Left lung (tissue), 10 donors: ENCODE results near the gene PRDM5. TPM values are rescaled to one million over a fixed set of nuclear protein-coding genes. Genes with fewer than 3 reads are reported as not detected.

ENCODE experiments used
- ATAC-seq: fragments of 200-7000 bp; cut with Tn5 transposase; one replicate; pipeline ENCODE4 v1.9.1; 2020; ENCODE audit warnings: moderate library complexity
- DNase-seq, 4 donors: peaks; one replicate each; pipeline ENCODE4 v3.0.0-alpha.2; 2013 to 2020
- H3K27ac ChIP-seq, 2 donors: fragments of 200-600 bp; sonication (generic) in 1 of 2; one replicate each; pipeline versions ENCODE4 v1.5.0 to v1.8.0; 2020 to 2021
- H3K27me3 ChIP-seq, 2 donors: fragments of 200-600 bp; sonication (generic) in 1 of 2; one replicate each; pipeline versions ENCODE4 v1.5.0 to v1.8.0; 2020 to 2021
- H3K36me3 ChIP-seq, 2 donors: fragments of 200-600 bp; sonication (generic) in 1 of 2; one replicate each; pipeline versions ENCODE4 v1.5.0 to v1.8.0; 2020 to 2021
- H3K4me1 ChIP-seq, 2 donors: fragments of 200-600 bp; one replicate each; pipeline ENCODE4 v1.8.0; 2021
- H3K4me3 ChIP-seq, 2 donors: fragments of 200-600 bp; sonication (generic) in 1 of 2; one replicate each; pipeline versions ENCODE4 v1.5.0 to v1.8.0; 2020 to 2021; ENCODE audit warnings: mild to moderate bottlenecking in 1 of 2
- H3K9me3 ChIP-seq, 2 donors: fragments of 200-600 bp; sonication (generic) in 1 of 2; one replicate each; pipeline versions ENCODE4 v1.5.0 to v1.8.0; 2020 to 2021
- intact Hi-C, 2 donors: fragments of 100-400 bp; cut with DNase I; formaldehyde crosslinking; loops; one replicate each; pipeline versions ENCODE4 v1.11.2 to v1.14.2; 2022
- polyA plus RNA-seq, 6 donors: library from polyadenylated mRNA; unstranded; fragments of 120-200 nt; gene quantifications; one replicate each; pipeline ENCODE4 v1.2.1, GENCODE V29; 2013; ENCODE audit not compliant: insufficient read length in 6 of 6
- total RNA-seq, 2 donors: library from RNA; stranded (reverse); fragmentation: NEBNext Ultra II Directional; extraction: Animal tissue kit (Norgen Biotek cat#: 25700); gene quantifications; one replicate each; pipeline ENCODE4 v1.2.1, GENCODE V29; 2021
- TF ChIP-seq, protein P1 (sequence below), 2 donors: fragments of 200-600 bp; sonication (generic) in 1 of 2; IDR thresholded peaks; one replicate each; pipeline versions ENCODE4 v1.5.0 to v1.8.0; 2021; ENCODE audit warnings: antibody characterized with exemption in 2 of 2
- donor health status: DM: no; HTN: yes; CAD: no.
- donor health status: DM: no; HTN: no; CAD: no.

PRDM5 gene
- total and polyA plus RNA-seq, 8 donors = 12.1 to 35.1 (median 30.3) TPM

GRCh38 chr4:120821029-120821428 lies 101.5 kb downstream of the PRDM5 start:
- DNase-seq (no peak), ATAC-seq (no peak)
- TF ChIP-seq, protein P1, sequence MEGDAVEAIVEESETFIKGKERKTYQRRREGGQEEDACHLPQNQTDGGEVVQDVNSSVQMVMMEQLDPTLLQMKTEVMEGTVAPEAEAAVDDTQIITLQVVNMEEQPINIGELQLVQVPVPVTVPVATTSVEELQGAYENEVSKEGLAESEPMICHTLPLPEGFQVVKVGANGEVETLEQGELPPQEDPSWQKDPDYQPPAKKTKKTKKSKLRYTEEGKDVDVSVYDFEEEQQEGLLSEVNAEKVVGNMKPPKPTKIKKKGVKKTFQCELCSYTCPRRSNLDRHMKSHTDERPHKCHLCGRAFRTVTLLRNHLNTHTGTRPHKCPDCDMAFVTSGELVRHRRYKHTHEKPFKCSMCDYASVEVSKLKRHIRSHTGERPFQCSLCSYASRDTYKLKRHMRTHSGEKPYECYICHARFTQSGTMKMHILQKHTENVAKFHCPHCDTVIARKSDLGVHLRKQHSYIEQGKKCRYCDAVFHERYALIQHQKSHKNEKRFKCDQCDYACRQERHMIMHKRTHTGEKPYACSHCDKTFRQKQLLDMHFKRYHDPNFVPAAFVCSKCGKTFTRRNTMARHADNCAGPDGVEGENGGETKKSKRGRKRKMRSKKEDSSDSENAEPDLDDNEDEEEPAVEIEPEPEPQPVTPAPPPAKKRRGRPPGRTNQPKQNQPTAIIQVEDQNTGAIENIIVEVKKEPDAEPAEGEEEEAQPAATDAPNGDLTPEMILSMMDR (IDR thresholded peaks at IDR 0.05) = no peak
- intact Hi-C loops = no loop called here
- no peaks in the 10 kb centered on the region for H3K27me3 ChIP-seq
- no peak overlapping the region for H3K27ac ChIP-seq
- no peaks in the 10 kb centered on the region for H3K9me3 ChIP-seq
- H3K36me3 ChIP-seq = no peaks in the 10 kb centered on the region
- H3K4me1 ChIP-seq = no peaks in the 10 kb centered on the region
- H3K4me3 ChIP-seq = no peak overlapping the region

- H3K27ac ChIP-seq = no peak overlapping the region
- peaks cover 0 to 5% of the 10 kb centered on the region in 2 donors for H3K4me1 ChIP-seq
- DNase-seq (no peak), ATAC-seq (no peak)
- no peaks in the 10 kb centered on the region for H3K9me3 ChIP-seq
- H3K27me3 ChIP-seq = no peaks in the 10 kb centered on the region
- H3K36me3 ChIP-seq = no peaks in the 10 kb centered on the region
- no peak overlapping the region for H3K4me3 ChIP-seq
- TF ChIP-seq, protein P1 (IDR thresholded peaks at IDR 0.05) = no peak
- intact Hi-C loops = no loop called here
Observed at GRCh38 chr4:120819805-120820437, 102.6 kb downstream of the PRDM5 start.

DNA sequence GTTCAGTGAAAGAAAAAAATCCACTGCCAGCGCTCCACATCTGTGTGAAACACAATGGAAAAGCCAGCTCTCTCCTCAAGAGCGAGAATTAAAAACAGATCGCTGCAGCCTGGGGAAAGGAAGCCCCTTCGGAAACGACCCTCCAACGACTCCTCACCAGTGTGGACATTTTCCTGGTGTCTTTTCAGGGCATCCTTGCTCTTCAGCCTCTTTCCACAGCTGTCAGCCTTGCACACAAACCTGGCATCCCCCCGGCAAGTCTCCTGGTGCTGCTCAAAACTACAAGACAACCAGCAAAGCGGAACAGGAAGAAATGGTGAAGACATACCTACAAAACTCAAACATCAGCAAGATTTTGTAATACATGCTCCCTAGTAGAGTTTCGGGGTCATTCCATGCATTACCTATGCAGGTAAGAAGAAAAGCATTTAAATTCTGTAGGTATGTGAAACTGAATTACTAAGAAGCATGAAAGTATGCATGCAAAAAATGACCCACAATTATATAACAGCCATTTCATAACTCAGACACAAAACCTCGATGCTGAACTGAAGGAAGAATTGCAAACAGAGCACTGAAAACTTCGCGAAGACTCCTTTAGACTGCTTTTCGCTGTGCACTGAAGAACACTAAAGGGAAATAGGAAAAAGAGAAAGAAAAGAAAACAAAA lies 106.1 kb downstream of the PRDM5 start:
- H3K27me3 ChIP-seq = no peaks in the 10 kb centered on the region
- H3K4me3 ChIP-seq = peak overlapping the region in 1 of 2 donors; percentile 14
- ATAC-seq (no peak), DNase-seq (no peak)
- H3K4me1 ChIP-seq = peaks cover 0 to 5% of the 10 kb centered on the region in 2 donors
- intact Hi-C loops = no loop called here
- H3K36me3 ChIP-seq = no peaks in the 10 kb centered on the region
- H3K9me3 ChIP-seq = no peaks in the 10 kb centered on the region
- TF ChIP-seq, protein P1 (IDR thresholded peaks at IDR 0.05) = no peak
- H3K27ac ChIP-seq = peak overlapping the region in 1 of 2 donors; percentile 79

DNA sequence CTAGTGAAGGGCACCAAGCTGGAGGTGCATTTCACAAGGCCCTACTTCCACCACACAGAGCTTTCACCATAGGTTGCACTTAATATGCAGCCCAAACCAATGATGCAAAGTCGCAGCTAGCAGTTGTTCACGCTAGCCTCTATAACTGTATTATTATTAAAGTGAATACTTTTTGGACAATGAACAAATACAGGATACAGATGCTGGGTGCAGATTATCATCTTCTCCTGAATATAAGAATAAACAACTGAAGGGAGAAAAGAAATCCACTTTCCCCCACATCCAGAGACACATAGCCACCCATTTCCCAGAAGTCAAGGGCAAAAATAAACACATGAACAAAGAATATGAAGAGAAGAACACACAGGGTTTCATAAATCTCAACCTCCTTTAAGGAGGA lies 107.2 kb downstream of the PRDM5 start:
- Histone ChIP-seq H3K36me3 (no peaks in the 10 kb centered on the region), H3K9me3 (no peaks in the 10 kb centered on the region), H3K4me3 (peak overlapping the region in 1 of 2 donors; percentile 3), H3K4me1 (peaks cover 0 to 5% of the 10 kb centered on the region in 2 donors), H3K27me3 (no peaks in the 10 kb centered on the region), H3K27ac (peak overlapping the region in 1 of 2 donors; percentile 79)
- no peak for ATAC-seq
- TF ChIP-seq, protein P1 (IDR thresholded peaks at IDR 0.05) = no peak
- DNase-seq = no peak
- intact Hi-C loops = no loop called here

DNA sequence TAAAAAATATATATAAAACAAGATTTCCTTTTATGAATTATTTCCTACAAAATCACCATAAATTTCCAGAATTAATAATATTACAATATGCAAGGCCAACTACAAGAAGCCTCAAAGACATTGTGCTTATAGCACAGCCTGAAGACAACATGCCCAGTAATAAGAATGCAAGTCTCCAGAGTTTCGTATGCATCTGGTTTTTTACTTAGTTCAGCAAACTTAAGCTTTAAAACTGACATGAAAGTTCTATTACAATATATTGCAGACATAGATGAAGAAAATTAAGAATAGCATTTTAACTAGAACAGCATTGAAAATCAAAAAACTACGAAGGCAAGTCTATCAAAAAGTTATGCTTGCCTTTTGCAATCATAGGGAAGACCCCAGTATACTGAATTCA lies 107.6 kb downstream of the PRDM5 start:
- peak overlapping the region in 1 of 2 donors; percentile 79 for H3K27ac ChIP-seq
- ATAC-seq = no peak
- H3K4me1 ChIP-seq = peaks cover 0 to 5% of the 10 kb centered on the region in 2 donors
- TF ChIP-seq, protein P1 (IDR thresholded peaks at IDR 0.05) = no peak
- no peaks in the 10 kb centered on the region for H3K27me3 ChIP-seq
- H3K4me3 ChIP-seq = peak overlapping the region in 1 of 2 donors; percentile 3
- no peaks in the 10 kb centered on the region for H3K36me3 ChIP-seq
- no peaks in the 10 kb centered on the region for H3K9me3 ChIP-seq
- intact Hi-C loops = no loop called here
- DNase-seq = no peak
